ENCODE data around the gene SCN4B.

The SCN4B gene

DNA sequence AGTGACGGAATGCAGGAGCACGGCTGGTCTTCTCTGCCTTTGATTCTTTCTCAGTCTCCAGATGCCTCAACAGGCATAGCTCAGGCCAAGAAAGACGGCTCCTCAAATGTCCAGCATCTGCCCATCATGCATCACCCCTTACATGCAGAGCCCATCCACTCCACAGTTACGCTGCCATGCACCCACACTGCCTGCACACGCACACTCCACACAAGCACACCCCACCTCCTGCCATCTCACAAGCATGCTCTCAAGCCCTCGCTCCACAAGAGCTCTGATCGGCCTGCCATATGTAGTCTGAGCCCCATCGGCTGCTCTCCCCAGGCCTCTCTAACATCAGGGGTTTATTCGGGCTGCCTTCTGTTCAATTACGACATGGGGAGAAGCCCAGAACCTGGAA lies 18.8 kb downstream of the SCN4B start:
- Histone ChIP-seq H3K4me1 (ENCODE audit: control insufficient read depth, insufficient read depth, low read length) (no peaks in the 10 kb centered on the region), H3K27ac (ENCODE audit: low read depth, low read length) (no peak overlapping the region), H3K27me3 (ENCODE audit: control insufficient read depth, insufficient read depth, low read length) (peaks cover 12% of the 10 kb centered on the region), H3K9ac (ENCODE audit: low read length) (no peak overlapping the region), H3K36me3 (ENCODE audit: control insufficient read depth, insufficient read depth, low read length) (no peaks in the 10 kb centered on the region), H3K4me3 (ENCODE audit: low read length) (no peak overlapping the region)

DNA sequence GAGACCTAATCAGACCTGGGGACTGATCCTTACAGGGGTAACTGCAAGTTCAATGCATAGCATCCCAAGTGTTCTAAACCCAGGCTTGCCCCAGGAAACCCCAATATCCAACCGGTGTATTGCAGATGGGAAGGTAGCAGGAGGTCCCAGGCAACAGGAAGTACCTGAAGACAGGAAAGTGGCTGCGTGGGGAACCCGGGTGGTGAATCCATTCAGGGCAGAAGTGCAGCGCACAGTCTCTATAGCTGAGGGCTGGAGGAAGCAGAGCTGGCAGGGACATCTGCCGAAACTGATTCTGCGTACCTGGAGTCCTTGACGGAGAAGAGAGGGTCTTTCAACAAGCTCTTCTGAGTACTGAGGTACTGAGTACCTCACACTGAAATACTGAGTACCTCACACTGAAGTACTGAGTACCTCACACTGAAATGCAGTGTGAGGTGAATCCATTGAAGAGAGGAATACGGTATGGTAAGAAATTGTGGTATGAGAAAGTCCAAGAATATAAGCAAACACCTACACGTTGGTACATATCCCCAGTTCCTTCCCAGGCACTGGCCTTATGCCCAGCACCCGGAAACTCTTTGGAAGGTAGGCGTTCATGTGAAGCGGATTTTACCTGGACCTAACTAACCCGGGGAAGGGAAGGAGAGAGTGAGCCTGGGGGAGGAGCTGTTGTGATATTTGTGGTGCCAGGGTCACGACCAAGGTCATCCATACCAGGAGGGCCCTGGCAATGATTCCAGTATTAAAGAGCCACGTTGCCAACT lies 20.1 kb downstream of the SCN4B start:
- Histone ChIP-seq H3K4me3 (ENCODE audit: low read length) (no peak overlapping the region), H3K9ac (ENCODE audit: low read length) (no peak overlapping the region), H3K27me3 (ENCODE audit: control insufficient read depth, insufficient read depth, low read length) (peaks cover 8% of the 10 kb centered on the region), H3K27ac (ENCODE audit: low read depth, low read length) (no peak overlapping the region), H3K36me3 (ENCODE audit: control insufficient read depth, insufficient read depth, low read length) (no peaks in the 10 kb centered on the region), H3K4me1 (ENCODE audit: control insufficient read depth, insufficient read depth, low read length) (no peaks in the 10 kb centered on the region)

DNA sequence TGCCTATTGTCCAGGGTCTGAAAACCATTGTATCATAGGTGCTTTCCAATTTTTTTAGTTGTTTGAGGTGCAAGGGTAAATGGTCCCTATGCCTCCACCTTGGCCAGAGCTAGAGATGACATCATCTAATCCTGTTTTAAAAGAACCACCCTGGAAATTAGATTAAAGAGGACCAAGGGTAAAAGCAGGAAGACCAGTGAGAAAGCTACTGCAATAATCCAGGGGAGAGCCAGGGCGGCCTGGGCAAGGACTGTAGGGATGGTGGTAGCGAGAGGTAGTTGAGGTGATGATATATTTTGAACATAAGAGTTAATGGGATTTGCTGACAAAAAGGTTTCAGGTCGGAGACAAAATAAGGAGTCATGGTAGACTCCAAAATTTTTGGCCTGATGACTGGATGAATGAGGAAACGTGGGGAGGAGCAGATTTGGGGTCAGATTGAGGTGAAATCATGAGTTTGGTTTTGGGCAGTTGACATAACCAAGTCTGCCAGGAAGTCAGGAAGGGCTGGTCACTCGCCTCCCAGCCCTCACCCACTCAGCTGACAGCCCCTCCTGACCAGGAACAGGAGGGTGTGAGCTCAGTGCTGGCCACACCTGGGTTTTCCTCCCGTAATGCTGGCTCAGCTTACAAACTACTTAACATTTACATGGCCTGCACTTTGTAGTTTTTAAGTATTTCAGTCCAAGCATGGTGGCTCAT lies 23.0 kb downstream of the SCN4B start:
- no peaks in the 10 kb centered on the region for H3K36me3 ChIP-seq (ENCODE audit: control insufficient read depth, insufficient read depth, low read length)

DNA sequence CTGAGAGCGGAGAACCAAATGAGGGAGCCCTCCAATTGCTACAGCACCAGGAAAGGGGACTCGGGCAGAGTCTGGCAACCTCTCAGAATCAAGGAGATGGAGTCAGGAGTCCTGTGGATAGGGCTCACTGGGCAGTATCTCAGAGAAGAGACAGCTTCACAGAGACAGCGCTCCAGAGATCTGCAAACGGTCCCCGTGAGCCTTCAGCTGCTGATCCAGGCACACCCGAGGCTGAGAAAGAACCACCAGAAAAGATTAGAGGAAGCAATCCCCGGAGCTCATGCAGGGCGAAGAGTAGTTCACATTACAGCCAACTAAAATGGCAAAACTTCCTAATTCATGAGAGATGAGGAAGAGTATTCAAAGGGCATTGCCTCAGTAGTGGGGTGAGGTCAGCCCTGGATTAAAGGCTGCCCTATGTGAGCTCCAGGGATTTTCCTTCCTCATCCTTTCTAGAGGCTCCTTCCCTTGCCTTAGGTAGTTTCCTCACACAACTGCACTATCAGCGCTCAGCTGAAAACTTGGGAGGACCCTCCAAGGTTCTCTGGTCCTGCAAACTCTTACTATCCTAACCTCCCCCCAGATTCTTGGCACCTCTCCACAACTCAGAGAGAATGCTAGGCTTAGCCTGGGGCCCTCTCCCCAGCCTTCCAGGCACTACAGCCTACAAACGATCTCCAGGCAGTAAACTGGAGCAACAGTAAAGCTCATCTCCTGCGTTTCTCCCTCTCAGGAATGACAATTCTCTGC lies 23.7 kb downstream of the SCN4B start:
- Histone ChIP-seq H3K9ac (ENCODE audit: low read length) (no peak overlapping the region), H3K27me3 (ENCODE audit: control insufficient read depth, insufficient read depth, low read length) (no peaks in the 10 kb centered on the region), H3K4me3 (ENCODE audit: low read length) (no peak overlapping the region), H3K36me3 (ENCODE audit: control insufficient read depth, insufficient read depth, low read length) (no peaks in the 10 kb centered on the region), H3K27ac (ENCODE audit: low read depth, low read length) (no peak overlapping the region), H3K4me1 (ENCODE audit: control insufficient read depth, insufficient read depth, low read length) (no peaks in the 10 kb centered on the region)

More for the DNA sequence above, 23.0 kb downstream of the SCN4B start:
- no peak overlapping the region for H3K9ac ChIP-seq (ENCODE audit: low read length)
- H3K27me3 ChIP-seq (ENCODE audit: control insufficient read depth, insufficient read depth, low read length) = no peaks in the 10 kb centered on the region
- H3K27ac ChIP-seq (ENCODE audit: low read depth, low read length) = no peak overlapping the region
- H3K4me3 ChIP-seq (ENCODE audit: low read length) = no peak overlapping the region
- no peaks in the 10 kb centered on the region for H3K4me1 ChIP-seq (ENCODE audit: control insufficient read depth, insufficient read depth, low read length)

DNA sequence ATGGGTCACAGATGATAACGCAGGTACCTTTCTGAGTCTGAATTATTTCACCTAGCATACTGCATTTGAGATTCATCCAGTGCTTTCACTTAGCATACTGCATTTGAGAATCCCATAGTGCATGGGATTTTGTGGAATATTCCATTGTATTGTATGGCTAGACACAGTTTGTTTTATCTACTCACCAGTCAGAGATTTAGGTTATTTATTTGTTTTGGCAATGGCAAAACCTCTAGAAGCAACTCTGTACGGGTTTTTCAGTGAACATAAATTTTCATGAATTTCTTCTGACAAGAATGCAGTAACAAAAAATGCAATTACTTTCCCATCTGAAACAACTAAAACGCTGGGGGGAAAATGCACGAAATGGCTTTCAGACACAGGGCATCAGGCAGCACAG lies 24.3 kb downstream of the SCN4B start:
- Histone ChIP-seq H3K4me3 (ENCODE audit: low read length) (no peak overlapping the region), H3K27ac (ENCODE audit: low read depth, low read length) (no peak overlapping the region), H3K27me3 (ENCODE audit: control insufficient read depth, insufficient read depth, low read length) (no peaks in the 10 kb centered on the region), H3K36me3 (ENCODE audit: control insufficient read depth, insufficient read depth, low read length) (no peaks in the 10 kb centered on the region), H3K4me1 (ENCODE audit: control insufficient read depth, insufficient read depth, low read length) (no peaks in the 10 kb centered on the region), H3K9ac (ENCODE audit: low read length) (no peak overlapping the region)

DNA sequence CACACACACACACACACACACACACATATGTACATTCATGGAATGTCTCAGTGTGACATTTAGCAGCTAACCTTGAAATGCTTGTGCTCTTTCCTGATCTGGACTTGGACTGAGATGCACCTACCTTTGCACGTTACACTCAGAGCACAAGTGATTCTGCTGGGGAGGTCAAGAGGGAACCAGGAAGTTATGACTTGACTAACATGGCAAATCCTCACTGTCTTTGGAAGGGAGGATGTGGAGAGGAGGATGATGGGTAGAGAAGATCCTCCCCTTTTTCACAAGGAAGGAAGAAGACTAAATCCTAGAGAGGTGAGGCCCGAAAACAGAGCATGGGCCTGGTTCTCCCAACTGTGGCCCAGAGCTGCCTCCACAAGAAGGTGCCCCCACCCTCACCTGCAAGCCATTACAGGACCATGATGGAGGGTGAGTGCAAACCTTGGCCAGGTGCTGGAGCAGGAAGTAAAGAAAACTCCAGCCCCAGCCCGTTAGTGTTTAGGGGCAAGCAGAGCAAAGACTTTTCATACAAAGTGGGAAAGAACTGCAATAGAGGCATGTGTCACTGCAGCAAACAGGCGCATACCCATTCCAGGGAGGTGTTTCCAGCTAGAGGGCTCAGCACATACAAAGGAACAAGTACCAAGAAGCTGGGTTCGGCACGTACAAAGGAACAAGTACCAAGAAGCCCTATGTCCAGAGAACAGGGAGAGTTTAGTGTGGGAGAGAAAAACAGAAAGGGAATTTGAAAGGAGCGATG lies 26.4 kb downstream of the SCN4B start:
- Histone ChIP-seq H3K4me3 (ENCODE audit: low read length) (no peak overlapping the region), H3K4me1 (ENCODE audit: control insufficient read depth, insufficient read depth, low read length) (no peaks in the 10 kb centered on the region), H3K36me3 (ENCODE audit: control insufficient read depth, insufficient read depth, low read length) (no peaks in the 10 kb centered on the region), H3K9ac (ENCODE audit: low read length) (no peak overlapping the region), H3K27me3 (ENCODE audit: control insufficient read depth, insufficient read depth, low read length) (no peaks in the 10 kb centered on the region), H3K27ac (ENCODE audit: low read depth, low read length) (no peak overlapping the region)

DNA sequence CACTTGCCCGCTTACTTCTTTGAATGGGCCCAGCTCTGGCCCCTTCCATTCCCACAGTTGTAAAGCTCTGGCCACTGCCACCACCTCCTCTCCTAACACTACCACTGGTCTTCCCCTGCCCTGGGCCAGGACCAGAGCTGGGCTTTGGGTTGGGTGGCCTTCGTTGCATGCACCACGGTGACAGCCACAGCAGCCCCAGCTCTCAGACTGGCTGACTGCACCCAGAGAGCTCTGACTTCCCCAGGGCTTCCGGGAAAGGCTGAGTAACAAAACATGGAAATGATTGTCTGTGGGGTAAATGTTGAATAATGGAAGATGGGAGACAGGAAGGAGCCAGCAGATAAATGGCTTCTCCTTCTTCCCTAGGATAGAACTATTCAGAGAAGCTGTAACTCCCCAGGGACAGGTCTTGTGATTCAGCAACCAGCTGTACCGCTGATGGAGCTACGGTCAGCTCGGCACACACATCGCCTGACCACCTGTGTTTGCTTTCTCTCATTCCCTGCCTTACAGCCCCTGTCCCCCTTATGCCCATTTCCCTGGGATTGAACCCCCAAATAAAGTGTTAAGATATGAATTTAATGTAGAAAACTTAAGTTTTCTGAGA lies 27.6 kb downstream of the SCN4B start:
- no peak overlapping the region for H3K9ac ChIP-seq (ENCODE audit: low read length)
- no peaks in the 10 kb centered on the region for H3K4me1 ChIP-seq (ENCODE audit: control insufficient read depth, insufficient read depth, low read length)
- H3K27ac ChIP-seq (ENCODE audit: low read depth, low read length) = no peak overlapping the region
- H3K4me3 ChIP-seq (ENCODE audit: low read length) = no peak overlapping the region
- no peaks in the 10 kb centered on the region for H3K27me3 ChIP-seq (ENCODE audit: control insufficient read depth, insufficient read depth, low read length)
- H3K36me3 ChIP-seq (ENCODE audit: control insufficient read depth, insufficient read depth, low read length) = no peaks in the 10 kb centered on the region

DNA sequence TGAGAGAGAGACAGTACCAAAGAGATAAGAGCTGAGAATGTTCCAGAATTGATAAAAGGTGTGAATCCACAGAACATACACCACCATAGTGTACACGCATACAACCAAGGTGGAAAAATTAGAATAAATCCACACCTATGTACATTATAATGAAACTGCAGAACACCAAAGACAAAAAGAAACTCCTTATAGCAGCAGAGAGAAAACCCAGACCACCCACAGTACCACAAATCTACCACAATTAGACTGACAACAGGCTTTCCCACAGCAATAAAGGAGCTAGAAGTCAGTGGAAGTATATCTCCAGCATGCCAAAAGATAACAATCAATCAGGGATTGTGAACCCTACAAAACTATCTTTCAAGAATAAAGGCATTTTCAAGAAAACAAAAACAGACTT lies 31.8 kb downstream of the SCN4B start:
- Histone ChIP-seq H3K36me3 (ENCODE audit: control insufficient read depth, insufficient read depth, low read length) (no peaks in the 10 kb centered on the region), H3K4me3 (ENCODE audit: low read length) (no peak overlapping the region), H3K9ac (ENCODE audit: low read length) (no peak overlapping the region), H3K27me3 (ENCODE audit: control insufficient read depth, insufficient read depth, low read length) (no peaks in the 10 kb centered on the region), H3K27ac (ENCODE audit: low read depth, low read length) (no peak overlapping the region), H3K4me1 (ENCODE audit: control insufficient read depth, insufficient read depth, low read length) (no peaks in the 10 kb centered on the region)

DNA sequence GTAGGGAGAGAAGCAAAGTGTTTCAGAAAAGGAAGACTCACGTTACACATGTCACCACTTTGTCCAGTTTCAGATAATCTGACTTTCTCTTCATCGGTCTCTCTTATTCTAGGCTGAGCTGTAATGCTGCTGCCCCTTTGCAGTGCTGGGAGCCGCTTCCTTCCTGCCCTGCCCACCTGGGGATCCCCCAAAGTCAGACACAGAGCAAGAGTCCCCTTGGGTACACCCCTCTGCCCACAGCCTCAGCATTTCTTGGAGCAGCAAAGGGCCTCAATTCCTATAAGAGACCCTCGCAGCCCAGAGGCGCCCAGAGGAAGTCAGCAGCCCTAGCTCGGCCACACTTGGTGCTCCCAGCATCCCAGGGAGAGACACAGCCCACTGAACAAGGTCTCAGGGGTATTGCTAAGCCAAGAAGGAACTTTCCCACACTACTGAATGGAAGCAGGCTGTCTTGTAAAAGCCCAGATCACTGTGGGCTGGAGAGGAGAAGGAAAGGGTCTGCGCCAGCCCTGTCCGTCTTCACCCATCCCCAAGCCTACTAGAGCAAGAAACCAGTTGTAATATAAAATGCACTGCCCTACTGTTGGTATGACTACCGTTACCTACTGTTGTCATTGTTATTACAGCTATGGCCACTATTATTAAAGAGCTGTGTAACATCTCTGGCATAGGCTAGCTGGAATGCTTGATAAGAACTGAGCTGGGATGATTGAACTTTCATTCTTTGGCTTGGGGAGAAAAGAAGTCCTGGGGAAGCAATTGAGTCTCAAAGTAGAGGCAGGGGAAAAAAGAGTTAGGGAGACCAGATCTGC lies 34.6 kb downstream of the SCN4B start:
- Histone ChIP-seq H3K4me3 (ENCODE audit: low read length) (no peak overlapping the region), H3K27me3 (ENCODE audit: control insufficient read depth, insufficient read depth, low read length) (no peaks in the 10 kb centered on the region), H3K4me1 (ENCODE audit: control insufficient read depth, insufficient read depth, low read length) (no peaks in the 10 kb centered on the region), H3K27ac (ENCODE audit: low read depth, low read length) (no peak overlapping the region), H3K9ac (ENCODE audit: low read length) (no peak overlapping the region), H3K36me3 (ENCODE audit: control insufficient read depth, insufficient read depth, low read length) (peaks cover 2% of the 10 kb centered on the region)

DNA sequence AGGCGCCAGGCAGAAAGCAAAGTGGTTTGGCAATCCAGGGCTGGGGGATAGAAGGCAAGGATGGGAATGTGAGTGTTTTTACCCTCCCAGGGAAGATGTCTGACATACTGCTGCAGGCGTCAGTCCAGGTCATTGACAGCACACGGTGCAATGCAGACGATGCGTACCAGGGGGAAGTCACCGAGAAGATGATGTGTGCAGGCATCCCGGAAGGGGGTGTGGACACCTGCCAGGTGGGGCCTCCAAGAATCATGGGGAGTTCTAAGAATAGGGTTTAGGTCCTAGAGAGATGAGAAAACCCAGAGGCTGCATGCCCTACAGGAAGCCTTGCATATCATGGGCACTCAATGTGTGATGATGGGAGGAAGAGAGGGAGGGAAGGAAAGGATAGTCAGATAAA lies 37.6 kb downstream of the SCN4B start:
- Histone ChIP-seq H3K36me3 (ENCODE audit: control insufficient read depth, insufficient read depth, low read length) (peaks cover 2% of the 10 kb centered on the region), H3K27me3 (ENCODE audit: control insufficient read depth, insufficient read depth, low read length) (no peaks in the 10 kb centered on the region), H3K27ac (ENCODE audit: low read depth, low read length) (no peak overlapping the region), H3K9ac (ENCODE audit: low read length) (no peak overlapping the region), H3K4me3 (ENCODE audit: low read length) (no peak overlapping the region), H3K4me1 (ENCODE audit: control insufficient read depth, insufficient read depth, low read length) (no peaks in the 10 kb centered on the region)

DNA sequence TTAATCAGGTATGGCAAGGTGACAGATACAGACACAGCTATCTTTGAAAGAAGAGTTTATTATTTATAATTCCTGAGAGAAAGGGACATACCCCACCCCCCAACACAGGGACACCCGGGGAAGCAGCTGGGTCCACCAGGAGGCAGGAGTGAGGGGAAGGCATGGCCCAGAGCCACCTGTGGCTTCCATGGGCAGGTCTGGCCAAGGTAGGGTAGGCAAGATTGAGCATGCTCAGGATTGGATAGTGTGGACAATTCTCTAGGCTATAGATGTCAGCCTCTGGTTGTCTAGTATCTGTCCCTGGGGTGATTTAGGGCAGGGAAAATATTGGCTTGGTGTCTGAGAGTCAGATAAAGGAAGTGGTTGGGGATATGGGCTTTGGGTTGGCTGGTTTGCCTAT lies 38.4 kb downstream of the SCN4B start:
- Histone ChIP-seq H3K27ac (ENCODE audit: low read depth, low read length) (no peak overlapping the region), H3K4me1 (ENCODE audit: control insufficient read depth, insufficient read depth, low read length) (no peaks in the 10 kb centered on the region), H3K9ac (ENCODE audit: low read length) (no peak overlapping the region), H3K4me3 (ENCODE audit: low read length) (no peak overlapping the region), H3K36me3 (ENCODE audit: control insufficient read depth, insufficient read depth, low read length) (peaks cover 2% of the 10 kb centered on the region), H3K27me3 (ENCODE audit: control insufficient read depth, insufficient read depth, low read length) (no peaks in the 10 kb centered on the region)
